T47D (cell line): Measurements from ENCODE around the gene GMDS.

ENCODE experiments used
- DNase-seq, 2 experiments: peaks; one replicate each; pipeline versions ENCODE4 v3.0.0 to v3.0.0-alpha.2; 2011 to 2012; ENCODE audit warnings: low read depth in 1 of 2, low spot score in 1 of 2
- JUND ChIP-seq: IDR thresholded peaks from 2 replicates; pipeline ENCODE4 v1.6.1; 2012; ENCODE audit warnings: low read depth
- in situ Hi-C: cut with HindIII; loops from 2 replicates; pipeline ENCODE4 v1.10.0; 2016; ENCODE audit warnings: low sequenced_read_pairs, low pct_unique_long_range_greater_than_20kb

The GMDS gene

GRCh38 chr6:1895721-1896120 lies 349.7 kb downstream of the GMDS start:
- in situ Hi-C loops: no loop called here
- TF ChIP-seq JUND: no peak
- no peak for DNase-seq

GRCh38 chr6:1894954-1895353 lies 350.5 kb downstream of the GMDS start:
- in situ Hi-C loops: no loop called here
- DNase-seq: peak; percentile 11 to 66
- TF ChIP-seq JUND: no peak

- TF ChIP-seq JUND: no peak
- in situ Hi-C loops: no loop called here
- DNase-seq: no peak
Measured at GRCh38 chr6:1893470-1894130, 351.8 kb downstream of the GMDS start.

- no peak for DNase-seq
- TF ChIP-seq JUND: no peak
- in situ Hi-C loops: no loop called here
Measured at GRCh38 chr6:1892716-1893115, 352.7 kb downstream of the GMDS start.

- DNase-seq: no peak
- in situ Hi-C loops: no loop called here
- no peak for TF ChIP-seq JUND
Measured at GRCh38 chr6:1890987-1891386, 354.4 kb downstream of the GMDS start.

GRCh38 chr6:1890071-1890470 lies 355.3 kb downstream of the GMDS start:
- no peak for DNase-seq
- TF ChIP-seq JUND: no peak
- in situ Hi-C loops: no loop called here

- in situ Hi-C loops: no loop called here
- no peak for TF ChIP-seq JUND
- DNase-seq: no peak
Measured at GRCh38 chr6:1885576-1886011, 359.8 kb downstream of the GMDS start.

- DNase-seq: no peak
- no peak for TF ChIP-seq JUND
- in situ Hi-C loops: no loop called here
Measured at GRCh38 chr6:1884313-1884712, 361.1 kb downstream of the GMDS start.

GRCh38 chr6:1878330-1878729 lies 367.1 kb downstream of the GMDS start:
- no peak for DNase-seq
- in situ Hi-C loops: no loop called here
- no peak for TF ChIP-seq JUND

- in situ Hi-C loops: no loop called here
- no peak for DNase-seq
- TF ChIP-seq JUND: no peak
Measured at GRCh38 chr6:1873781-1874180, 371.6 kb downstream of the GMDS start.

GRCh38 chr6:1872649-1873131 lies 372.7 kb downstream of the GMDS start:
- DNase-seq: no peak
- no peak for TF ChIP-seq JUND
- in situ Hi-C loops: no loop called here

GRCh38 chr6:1871724-1872315 lies 373.6 kb downstream of the GMDS start:
- in situ Hi-C loops: no loop called here
- no peak for DNase-seq
- TF ChIP-seq JUND: no peak

GRCh38 chr6:1870932-1871331 lies 374.5 kb downstream of the GMDS start:
- no peak for DNase-seq
- in situ Hi-C loops: no loop called here
- TF ChIP-seq JUND: no peak

GRCh38 chr6:1870251-1870650 lies 375.2 kb downstream of the GMDS start:
- in situ Hi-C loops: no loop called here
- DNase-seq: no peak
- TF ChIP-seq JUND: no peak
